Measurements from ENCODE around the gene FAM8A1. TPM values are rescaled to one million over a fixed set of nuclear protein-coding genes. Genes with fewer than 3 reads are reported as not detected.

Gene FAM8A1
- total RNA-seq, 1 donor from 2014 or later = 9.8 TPM

DNA sequence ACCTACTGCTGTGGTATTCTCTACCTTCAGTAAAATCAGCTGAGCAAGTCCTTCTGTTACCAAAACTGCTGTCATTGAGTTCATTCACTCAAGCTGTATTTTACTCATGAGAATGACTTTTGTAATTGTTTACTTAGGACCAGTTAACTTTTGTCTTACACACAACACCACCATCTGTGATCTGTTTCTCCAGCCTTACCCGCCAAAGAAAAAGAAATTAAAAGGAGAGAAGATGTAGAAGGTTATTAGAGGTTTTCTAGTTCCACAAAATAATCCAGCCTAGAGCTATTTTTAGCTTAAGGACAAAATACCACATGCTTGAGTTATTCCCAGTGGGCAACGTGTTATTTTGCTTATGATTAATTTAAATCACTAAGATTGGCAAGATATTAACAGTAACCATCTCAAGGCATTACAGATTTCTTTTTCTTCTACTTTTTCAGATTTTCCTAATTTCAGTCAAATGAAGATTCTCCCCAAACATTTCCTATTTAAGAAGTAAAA, 38.2 kb downstream of the FAM8A1 start:
- TF ChIP-seq, protein P1, sequence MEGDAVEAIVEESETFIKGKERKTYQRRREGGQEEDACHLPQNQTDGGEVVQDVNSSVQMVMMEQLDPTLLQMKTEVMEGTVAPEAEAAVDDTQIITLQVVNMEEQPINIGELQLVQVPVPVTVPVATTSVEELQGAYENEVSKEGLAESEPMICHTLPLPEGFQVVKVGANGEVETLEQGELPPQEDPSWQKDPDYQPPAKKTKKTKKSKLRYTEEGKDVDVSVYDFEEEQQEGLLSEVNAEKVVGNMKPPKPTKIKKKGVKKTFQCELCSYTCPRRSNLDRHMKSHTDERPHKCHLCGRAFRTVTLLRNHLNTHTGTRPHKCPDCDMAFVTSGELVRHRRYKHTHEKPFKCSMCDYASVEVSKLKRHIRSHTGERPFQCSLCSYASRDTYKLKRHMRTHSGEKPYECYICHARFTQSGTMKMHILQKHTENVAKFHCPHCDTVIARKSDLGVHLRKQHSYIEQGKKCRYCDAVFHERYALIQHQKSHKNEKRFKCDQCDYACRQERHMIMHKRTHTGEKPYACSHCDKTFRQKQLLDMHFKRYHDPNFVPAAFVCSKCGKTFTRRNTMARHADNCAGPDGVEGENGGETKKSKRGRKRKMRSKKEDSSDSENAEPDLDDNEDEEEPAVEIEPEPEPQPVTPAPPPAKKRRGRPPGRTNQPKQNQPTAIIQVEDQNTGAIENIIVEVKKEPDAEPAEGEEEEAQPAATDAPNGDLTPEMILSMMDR (IDR thresholded peaks at IDR 0.05; ENCODE audit: insufficient read depth, low read length, poor library complexity, severe bottlenecking) = no peak
- Histone ChIP-seq H3K36me3 (ENCODE audit: control insufficient read depth, insufficient read depth, low read length) (peaks cover 1% of the 10 kb centered on the region), H3K27me3 (ENCODE audit: control insufficient read depth, insufficient read depth, low read length) (no peaks in the 10 kb centered on the region), H3K4me3 (ENCODE audit: low read depth, low read length) (no peak overlapping the region)
- DNase-seq (ENCODE audit: low read depth) = no peak

DNA sequence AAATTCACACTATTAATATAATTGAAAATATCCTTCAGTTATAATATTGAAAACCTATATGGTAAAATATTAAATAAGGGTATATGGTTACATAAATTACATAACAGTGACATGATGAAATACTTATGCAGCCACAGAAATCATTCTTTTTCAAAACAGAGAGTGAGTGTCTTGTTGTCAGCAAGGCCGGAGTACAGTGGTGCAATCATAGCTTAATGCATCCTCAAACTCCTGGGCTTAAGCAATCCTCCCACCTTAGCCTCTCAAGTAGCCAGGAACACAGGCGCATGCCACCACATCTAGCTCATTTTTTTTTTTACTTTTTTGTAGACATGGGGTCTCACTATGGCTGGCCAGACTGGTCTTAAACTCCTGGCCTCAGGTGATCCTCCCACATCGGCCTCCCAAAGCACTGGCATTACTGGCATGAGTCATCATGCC, 40.4 kb downstream of the FAM8A1 start:
- TF ChIP-seq, protein P1 (IDR thresholded peaks at IDR 0.05; ENCODE audit: insufficient read depth, low read length, poor library complexity, severe bottlenecking) = no peak
- no peak overlapping the region for H3K4me3 ChIP-seq (ENCODE audit: low read depth, low read length)
- H3K27me3 ChIP-seq (ENCODE audit: control insufficient read depth, insufficient read depth, low read length) = no peaks in the 10 kb centered on the region
- peaks cover 1% of the 10 kb centered on the region for H3K36me3 ChIP-seq (ENCODE audit: control insufficient read depth, insufficient read depth, low read length)
- no peak for DNase-seq (ENCODE audit: low read depth)

DNA sequence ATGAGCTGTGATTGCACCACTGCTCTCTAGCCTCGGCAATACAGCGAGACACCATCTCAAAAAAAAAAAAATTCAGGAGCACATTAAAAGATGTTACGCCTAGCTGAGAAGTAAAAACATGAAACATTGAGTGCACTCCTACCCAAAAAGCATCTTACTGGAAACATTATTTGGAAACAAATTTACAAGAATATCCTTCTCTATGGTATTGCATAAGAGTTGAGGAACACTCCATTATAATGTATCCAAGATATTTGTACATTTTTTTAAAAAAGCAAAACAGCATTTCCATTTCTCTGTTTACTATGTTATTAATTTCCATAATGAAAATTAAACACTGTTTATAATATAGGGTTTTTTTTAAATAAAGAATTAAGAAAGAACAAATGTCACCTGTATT, 48.6 kb downstream of the FAM8A1 start:
- peaks cover 1% of the 10 kb centered on the region for H3K36me3 ChIP-seq (ENCODE audit: control insufficient read depth, insufficient read depth, low read length)
- H3K27me3 ChIP-seq (ENCODE audit: control insufficient read depth, insufficient read depth, low read length) = no peaks in the 10 kb centered on the region
- H3K4me3 ChIP-seq (ENCODE audit: low read depth, low read length) = no peak overlapping the region
- TF ChIP-seq, protein P1 (IDR thresholded peaks at IDR 0.05; ENCODE audit: insufficient read depth, low read length, poor library complexity, severe bottlenecking) = no peak
- DNase-seq (ENCODE audit: low read depth) = no peak

DNA sequence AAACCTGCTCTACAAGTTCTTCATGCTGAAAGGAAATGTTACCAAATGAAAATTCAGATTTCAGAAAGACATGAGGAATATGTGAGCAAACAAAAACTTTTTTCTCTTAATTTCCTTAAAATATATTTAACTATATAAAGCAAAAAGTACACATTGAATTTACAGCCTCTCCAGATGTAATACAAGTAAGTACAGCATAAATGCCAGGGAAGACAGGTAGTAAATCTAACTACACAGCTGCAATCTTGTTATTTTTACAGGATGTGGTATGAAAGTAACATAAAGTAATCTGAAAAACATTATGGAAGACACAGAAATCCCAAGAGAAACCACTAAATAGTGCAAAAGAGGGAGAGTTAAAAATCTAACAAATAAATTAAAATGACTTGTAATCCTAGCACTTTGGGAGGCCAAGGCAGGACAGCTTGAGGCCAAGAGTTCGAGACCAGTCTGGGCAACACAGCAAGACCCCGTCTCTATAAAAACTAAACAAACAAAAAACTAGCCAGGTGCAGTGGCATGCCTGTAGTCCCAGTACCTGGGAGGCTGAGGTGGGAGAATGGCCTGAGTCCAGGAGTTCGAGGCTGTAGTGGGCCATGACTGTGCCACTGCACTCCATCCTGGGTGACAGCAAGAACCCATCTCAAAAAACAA, 50.7 kb downstream of the FAM8A1 start:
- no peak overlapping the region for H3K4me3 ChIP-seq (ENCODE audit: low read depth, low read length)
- H3K27me3 ChIP-seq (ENCODE audit: control insufficient read depth, insufficient read depth, low read length) = no peaks in the 10 kb centered on the region
- peaks cover 1% of the 10 kb centered on the region for H3K36me3 ChIP-seq (ENCODE audit: control insufficient read depth, insufficient read depth, low read length)
- no peak for DNase-seq (ENCODE audit: low read depth)
- TF ChIP-seq, protein P1 (IDR thresholded peaks at IDR 0.05; ENCODE audit: insufficient read depth, low read length, poor library complexity, severe bottlenecking) = no peak

DNA sequence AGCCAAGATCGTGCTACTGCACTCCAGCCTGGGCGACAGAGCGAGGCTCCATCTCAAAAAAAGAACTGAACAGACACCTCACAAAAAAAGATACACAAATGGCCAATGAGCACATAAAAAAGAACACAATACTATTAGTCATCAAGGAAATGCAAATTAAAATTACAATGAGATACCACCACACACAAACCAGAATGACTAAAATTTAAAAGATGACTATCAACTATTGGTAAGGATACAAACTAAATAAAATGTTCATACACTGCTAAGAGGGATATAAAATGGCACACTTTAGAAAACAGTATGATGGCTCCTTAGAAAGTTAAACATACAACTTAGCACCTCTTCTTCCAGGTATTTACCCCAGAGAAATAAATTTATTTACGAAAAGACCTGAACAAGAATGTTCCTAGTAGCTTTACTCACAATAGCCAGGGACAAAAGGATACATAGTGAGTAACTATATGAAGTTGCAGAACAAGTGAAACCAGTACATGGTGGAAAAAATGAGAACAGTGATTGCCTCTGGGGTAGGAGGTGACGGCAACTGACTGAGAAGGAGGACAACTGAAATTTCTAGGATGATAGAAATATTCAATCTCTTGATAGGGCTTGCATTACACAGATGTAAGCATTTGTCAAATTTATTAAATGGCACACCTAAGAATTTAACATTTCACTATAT, 53.2 kb downstream of the FAM8A1 start:
- TF ChIP-seq, protein P1 (IDR thresholded peaks at IDR 0.05; ENCODE audit: insufficient read depth, low read length, poor library complexity, severe bottlenecking) = no peak
- no peak for DNase-seq (ENCODE audit: low read depth)
- H3K27me3 ChIP-seq (ENCODE audit: control insufficient read depth, insufficient read depth, low read length) = no peaks in the 10 kb centered on the region
- no peaks in the 10 kb centered on the region for H3K36me3 ChIP-seq (ENCODE audit: control insufficient read depth, insufficient read depth, low read length)
- H3K4me3 ChIP-seq (ENCODE audit: low read depth, low read length) = no peak overlapping the region

Measured in kidney epithelial cell (primary cell).